Ovary (tissue), 3 donors: ENCODE results near the gene WDR91.

Source experiments
- EP300 ChIP-seq: sonication (generic); formaldehyde crosslinking; IDR thresholded peaks from one replicate; pipeline ENCODE4 v1.6.1; 2017; ENCODE audit warnings: antibody characterized with exemption
- POLR2A ChIP-seq: fragments of 450-650 bp; IDR thresholded peaks from one replicate; pipeline ENCODE4 v1.6.1; 2017; ENCODE audit warnings: antibody characterized with exemption, mild to moderate bottlenecking, moderate library complexity
- TF ChIP-seq, protein P1 (sequence below), 3 donors: fragments of 450-650 bp in 2 of 3; fragments of 200-600 bp in 1 of 3; IDR thresholded peaks; one replicate each; pipeline versions ENCODE4 v1.5.1 to v1.8.0; 2016 to 2022; ENCODE audit warnings: antibody characterized with exemption in 3 of 3, mild to moderate bottlenecking in 1 of 3
- donor health status: DM: no; HTN: no; CAD: no.

- TF ChIP-seq POLR2A, result no peak
- TF ChIP-seq, protein P1, sequence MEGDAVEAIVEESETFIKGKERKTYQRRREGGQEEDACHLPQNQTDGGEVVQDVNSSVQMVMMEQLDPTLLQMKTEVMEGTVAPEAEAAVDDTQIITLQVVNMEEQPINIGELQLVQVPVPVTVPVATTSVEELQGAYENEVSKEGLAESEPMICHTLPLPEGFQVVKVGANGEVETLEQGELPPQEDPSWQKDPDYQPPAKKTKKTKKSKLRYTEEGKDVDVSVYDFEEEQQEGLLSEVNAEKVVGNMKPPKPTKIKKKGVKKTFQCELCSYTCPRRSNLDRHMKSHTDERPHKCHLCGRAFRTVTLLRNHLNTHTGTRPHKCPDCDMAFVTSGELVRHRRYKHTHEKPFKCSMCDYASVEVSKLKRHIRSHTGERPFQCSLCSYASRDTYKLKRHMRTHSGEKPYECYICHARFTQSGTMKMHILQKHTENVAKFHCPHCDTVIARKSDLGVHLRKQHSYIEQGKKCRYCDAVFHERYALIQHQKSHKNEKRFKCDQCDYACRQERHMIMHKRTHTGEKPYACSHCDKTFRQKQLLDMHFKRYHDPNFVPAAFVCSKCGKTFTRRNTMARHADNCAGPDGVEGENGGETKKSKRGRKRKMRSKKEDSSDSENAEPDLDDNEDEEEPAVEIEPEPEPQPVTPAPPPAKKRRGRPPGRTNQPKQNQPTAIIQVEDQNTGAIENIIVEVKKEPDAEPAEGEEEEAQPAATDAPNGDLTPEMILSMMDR (IDR thresholded peaks at IDR 0.05), result no peak
- no peak for TF ChIP-seq EP300
Observed at GRCh38 chr7:135180122-135180521, 31.2 kb downstream of the WDR91 start.
